K562 (cell line): Measurements from ENCODE around the gene CROCC2. TPM values are rescaled to one million over a fixed set of nuclear protein-coding genes. Genes with fewer than 3 reads are reported as not detected.

Source experiments
- FOXP1 ChIP-seq: sonication (generic); formaldehyde crosslinking; IDR thresholded peaks from 2 replicates; pipeline ENCODE4 v1.8.0; 2022; ENCODE audit warnings: mild to moderate bottlenecking, missing genetic modification reagents
- MAFG ChIP-seq: fragments of 450-650 bp; conservative IDR thresholded peaks from 2 replicates; pipeline ENCODE4 v1.6.1; 2016; ENCODE audit warnings: missing genetic modification characterization, missing compliant biosample characterization
- NBN ChIP-seq: fragments of 450-650 bp; IDR thresholded peaks from 2 replicates; pipeline ENCODE4 v1.6.1; 2016; ENCODE audit warnings: low read depth, mild to moderate bottlenecking
- SMARCA5 ChIP-seq: fragments of 450-650 bp; IDR thresholded peaks from 2 replicates; pipeline ENCODE4 v1.6.1; 2016
- SRSF7 ChIP-seq: fragments of 200-400 bp; formaldehyde crosslinking; optimal IDR thresholded peaks from 2 replicates; pipeline ENCODE3; 2017; ENCODE audit warnings: mild to moderate bottlenecking, low read depth, low read length
- ZNF699 ChIP-seq: fragments of 250-450 bp; sonication (Bioruptor Pico); IDR thresholded peaks from 2 replicates; pipeline ENCODE4 v1.8.0; 2021; ENCODE audit warnings: mild to moderate bottlenecking, moderate library complexity; ENCODE audit not compliant: insufficient replicate concordance
- polyA plus RNA-seq, 8 experiments: library from polyadenylated mRNA; depleted of rRNA in 4 of 8; stranded (reverse) in 5 of 8; unstranded in 3 of 8; fragments of >200 nt; fragmentation: Nextera tagmentation in 2 of 8; fragmentation: Illumina TruSeq in 1 of 8; extraction: Ambion mirVana in 2 of 8; extraction: Trizol in 1 of 8; gene quantifications; 2 replicates each; pipeline versions ENCODE4 v1.2.1 to v1.2.3, GENCODE V29; 2011 to 2014; ENCODE audit warnings: inconsistent platforms in 1 of 8, missing spikeins in 1 of 8
- total RNA-seq, 7 experiments: library from RNA; depleted of rRNA in 6 of 7; stranded (reverse); fragments of >200 nt in 6 of 7; fragmentation: Illumina TruSeq in 2 of 7; extraction: Trizol in 2 of 7; gene quantifications; 2 replicates each; pipeline versions ENCODE4 v1.2.1 to v1.2.3, GENCODE V29; 2011 to 2021; ENCODE audit warnings: low replicate concordance in 1 of 7
- TF ChIP-seq, protein P1 (sequence below): sonication (generic); formaldehyde crosslinking; IDR thresholded peaks from 2 replicates; pipeline ENCODE4 v1.8.0; 2022; ENCODE audit warnings: mild to moderate bottlenecking, missing genetic modification reagents

CROCC2 gene
- total and polyA plus RNA-seq, 9 of the 15 experiments (the other 6 are each of a cell fraction or from before 2014, with no cell fraction given): not detected

DNA sequence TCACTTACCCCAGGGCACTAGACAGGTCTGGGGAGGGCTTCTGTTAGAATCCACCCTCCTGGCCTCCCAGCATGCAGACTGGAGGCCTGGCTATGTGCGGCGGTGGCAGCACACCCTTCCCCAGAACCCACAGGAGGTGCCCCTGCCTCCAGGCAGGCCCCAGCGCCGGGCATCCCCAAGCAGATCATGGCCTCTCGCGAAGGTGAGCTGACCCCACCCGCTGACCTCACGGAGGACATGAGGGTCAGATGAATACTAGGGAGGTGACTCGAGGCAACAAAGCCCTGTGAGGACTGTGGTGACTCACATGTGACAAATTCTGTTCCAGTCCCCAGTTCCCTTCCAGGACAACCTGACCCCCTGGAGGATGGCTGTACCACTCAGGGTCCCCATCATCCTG, 12.1 kb upstream of the CROCC2 start (continued):
- TF ChIP-seq, protein P1, sequence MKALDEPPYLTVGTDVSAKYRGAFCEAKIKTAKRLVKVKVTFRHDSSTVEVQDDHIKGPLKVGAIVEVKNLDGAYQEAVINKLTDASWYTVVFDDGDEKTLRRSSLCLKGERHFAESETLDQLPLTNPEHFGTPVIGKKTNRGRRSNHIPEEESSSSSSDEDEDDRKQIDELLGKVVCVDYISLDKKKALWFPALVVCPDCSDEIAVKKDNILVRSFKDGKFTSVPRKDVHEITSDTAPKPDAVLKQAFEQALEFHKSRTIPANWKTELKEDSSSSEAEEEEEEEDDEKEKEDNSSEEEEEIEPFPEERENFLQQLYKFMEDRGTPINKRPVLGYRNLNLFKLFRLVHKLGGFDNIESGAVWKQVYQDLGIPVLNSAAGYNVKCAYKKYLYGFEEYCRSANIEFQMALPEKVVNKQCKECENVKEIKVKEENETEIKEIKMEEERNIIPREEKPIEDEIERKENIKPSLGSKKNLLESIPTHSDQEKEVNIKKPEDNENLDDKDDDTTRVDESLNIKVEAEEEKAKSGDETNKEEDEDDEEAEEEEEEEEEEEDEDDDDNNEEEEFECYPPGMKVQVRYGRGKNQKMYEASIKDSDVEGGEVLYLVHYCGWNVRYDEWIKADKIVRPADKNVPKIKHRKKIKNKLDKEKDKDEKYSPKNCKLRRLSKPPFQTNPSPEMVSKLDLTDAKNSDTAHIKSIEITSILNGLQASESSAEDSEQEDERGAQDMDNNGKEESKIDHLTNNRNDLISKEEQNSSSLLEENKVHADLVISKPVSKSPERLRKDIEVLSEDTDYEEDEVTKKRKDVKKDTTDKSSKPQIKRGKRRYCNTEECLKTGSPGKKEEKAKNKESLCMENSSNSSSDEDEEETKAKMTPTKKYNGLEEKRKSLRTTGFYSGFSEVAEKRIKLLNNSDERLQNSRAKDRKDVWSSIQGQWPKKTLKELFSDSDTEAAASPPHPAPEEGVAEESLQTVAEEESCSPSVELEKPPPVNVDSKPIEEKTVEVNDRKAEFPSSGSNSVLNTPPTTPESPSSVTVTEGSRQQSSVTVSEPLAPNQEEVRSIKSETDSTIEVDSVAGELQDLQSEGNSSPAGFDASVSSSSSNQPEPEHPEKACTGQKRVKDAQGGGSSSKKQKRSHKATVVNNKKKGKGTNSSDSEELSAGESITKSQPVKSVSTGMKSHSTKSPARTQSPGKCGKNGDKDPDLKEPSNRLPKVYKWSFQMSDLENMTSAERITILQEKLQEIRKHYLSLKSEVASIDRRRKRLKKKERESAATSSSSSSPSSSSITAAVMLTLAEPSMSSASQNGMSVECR: no peak
- TF ChIP-seq FOXP1 (CRISPR knock-in tag): no peak
- TF ChIP-seq NBN: no peak
- TF ChIP-seq SMARCA5: no peak
- TF ChIP-seq MAFG (tag): no peak
- TF ChIP-seq ZNF699: no peak
- no peak for TF ChIP-seq SRSF7
